HUES64 (cell line): ENCODE data around the gene BRAF. TPM values are rescaled to one million over a fixed set of nuclear protein-coding genes. Genes with fewer than 3 reads are reported as not detected.
"Not testable (repeated sequence)": the region's sequence is repeated elsewhere in the genome, so short reads cannot be mapped to it uniquely, and the experiment has no call there.

Source experiments
- H3K27ac ChIP-seq: 2 replicates; pipeline ENCODE4 v1.7.0; 2013; ENCODE audit warnings: low read depth, low read length, inconsistent platforms
- H3K27me3 ChIP-seq: 2 replicates; pipeline ENCODE4 v1.6.1; 2013; ENCODE audit warnings: mild to moderate bottlenecking, low read length; ENCODE audit not compliant: insufficient read depth
- H3K36me3 ChIP-seq: 2 replicates; pipeline ENCODE4 v1.6.1; 2013; ENCODE audit warnings: mild to moderate bottlenecking, low read length; ENCODE audit not compliant: insufficient read depth
- H3K4me1 ChIP-seq: 2 replicates; pipeline ENCODE4 v1.6.1; 2013; ENCODE audit warnings: mild to moderate bottlenecking, low read length, moderate library complexity; ENCODE audit not compliant: insufficient read depth
- H3K4me3 ChIP-seq: 2 replicates; pipeline ENCODE4 v1.5.1; 2013; ENCODE audit warnings: mild to moderate bottlenecking, low read length, moderate library complexity
- H3K9ac ChIP-seq: 2 replicates; pipeline ENCODE4 v1.6.1; 2013; ENCODE audit warnings: mild to moderate bottlenecking, low read depth, low read length
- H3K9me3 ChIP-seq: 2 replicates; pipeline ENCODE4 v1.6.1; 2013; ENCODE audit warnings: low read depth, low read length; ENCODE audit not compliant: insufficient read depth
- WGBS: fragments of 150-250, 120-280 bp; methylation state at CpG from one replicate; pipeline ENCODE4 v1.1.7; 2013; ENCODE audit warnings: missing lambda C conversion rate; 5-methylcytosine and 5-hydroxymethylcytosine counted together
- polyA plus RNA-seq, 2 experiments: library from polyadenylated mRNA; stranded (reverse); fragments of 50-300 nt; gene quantifications; one replicate each; pipeline ENCODE4 v1.2.3, GENCODE V29; 2013

BRAF gene
- polyA plus RNA-seq (2013, experiment 1 of 2) = 11.4 TPM
- 13.6 TPM for polyA plus RNA-seq (2013, experiment 2 of 2)

- H3K4me3 ChIP-seq = peak within 1 kb of the TSS; percentile 77
- H3K27ac ChIP-seq = peak within 1 kb of the TSS; percentile 97
- H3K36me3 ChIP-seq = no peaks in the 10 kb centered on the region
- H3K9me3 ChIP-seq = no peaks in the 10 kb centered on the region
- peak within 1 kb of the TSS; percentile 98 for H3K9ac ChIP-seq
- WGBS = 2% methylated on average over 44 of the region's 56 CpGs
- H3K27me3 ChIP-seq = no peaks in the 10 kb centered on the region
- H3K4me1 ChIP-seq = peaks cover 7% of the 10 kb centered on the region; the same call in 1 of the 2 replicates
Observed at GRCh38 chr7:140924821-140925421, at the start of gene BRAF. Gene BRAF, minus strand, starts transcription at chr7:140924929. Its CDS starts 226 bp downstream, at chr7:140924703.

GRCh38 chr7:140972876-140973829, 48.4 kb upstream of the BRAF start:
- no peak overlapping the region for H3K9ac ChIP-seq
- H3K9me3 ChIP-seq = no peaks in the 10 kb centered on the region
- WGBS = 92% methylated on average over 9 of the region's 9 CpGs
- H3K4me1 ChIP-seq = no peaks in the 10 kb centered on the region
- H3K4me3 ChIP-seq = no peak overlapping the region
- H3K36me3 ChIP-seq = no peaks in the 10 kb centered on the region
- no peak overlapping the region for H3K27ac ChIP-seq
- H3K27me3 ChIP-seq = no peaks in the 10 kb centered on the region

GRCh38 chr7:140972344-140972743, 47.6 kb upstream of the BRAF start:
- Histone ChIP-seq H3K4me3 (no peak overlapping the region), H3K27ac (no peak overlapping the region), H3K27me3 (no peaks in the 10 kb centered on the region), H3K36me3 (no peaks in the 10 kb centered on the region), H3K9ac (no peak overlapping the region), H3K4me1 (no peaks in the 10 kb centered on the region), H3K9me3 (no peaks in the 10 kb centered on the region)
- 93% methylated on average over 1 of the region's 2 CpGs for WGBS

- H3K27ac ChIP-seq = no peak overlapping the region
- no peaks in the 10 kb centered on the region for H3K4me1 ChIP-seq
- H3K4me3 ChIP-seq = no peak overlapping the region
- H3K9ac ChIP-seq = no peak overlapping the region
- 75% methylated on average over 2 of the region's 2 CpGs for WGBS
- no peaks in the 10 kb centered on the region for H3K9me3 ChIP-seq
- no peaks in the 10 kb centered on the region for H3K36me3 ChIP-seq
- no peaks in the 10 kb centered on the region for H3K27me3 ChIP-seq
Observed at GRCh38 chr7:140967438-140967837, 42.7 kb upstream of the BRAF start.

DNA sequence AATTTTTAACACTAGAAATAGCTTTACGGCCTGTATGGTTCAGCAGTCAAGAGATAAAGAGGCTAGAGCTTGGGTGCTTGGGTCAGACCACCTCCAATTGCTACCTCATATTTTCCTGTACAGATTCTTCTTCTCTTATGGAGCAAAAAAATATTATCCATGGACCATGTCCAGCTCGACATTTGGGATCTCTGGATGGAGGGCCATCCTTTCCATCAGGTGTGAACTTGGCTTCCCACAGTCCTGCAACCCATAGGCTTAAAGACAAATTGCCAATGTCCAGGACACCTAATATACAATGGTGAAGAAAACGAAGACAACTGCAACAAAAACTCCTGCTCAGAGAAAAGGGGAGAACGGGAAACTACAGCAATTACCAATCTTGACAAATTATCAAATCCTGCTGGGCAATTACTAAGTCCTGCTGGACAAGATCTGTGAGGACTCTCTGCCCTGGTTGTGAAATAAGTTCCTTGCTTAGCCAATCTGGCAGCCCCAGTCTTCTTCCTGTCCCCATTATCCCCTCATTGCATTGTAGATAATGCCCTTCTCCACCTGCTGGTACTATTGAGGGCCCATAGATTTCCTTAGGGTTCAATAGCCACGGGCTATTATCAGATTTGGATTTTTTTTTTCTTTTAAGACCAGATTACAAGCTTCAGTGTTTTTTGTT, 42.0 kb upstream of the BRAF start:
- no peak overlapping the region for H3K27ac ChIP-seq
- WGBS = 78% methylated on average over 5 of the region's 5 CpGs
- H3K4me3 ChIP-seq = no peak overlapping the region
- no peaks in the 10 kb centered on the region for H3K27me3 ChIP-seq
- H3K4me1 ChIP-seq = no peaks in the 10 kb centered on the region
- no peak overlapping the region for H3K9ac ChIP-seq
- H3K9me3 ChIP-seq = no peaks in the 10 kb centered on the region
- no peaks in the 10 kb centered on the region for H3K36me3 ChIP-seq

DNA sequence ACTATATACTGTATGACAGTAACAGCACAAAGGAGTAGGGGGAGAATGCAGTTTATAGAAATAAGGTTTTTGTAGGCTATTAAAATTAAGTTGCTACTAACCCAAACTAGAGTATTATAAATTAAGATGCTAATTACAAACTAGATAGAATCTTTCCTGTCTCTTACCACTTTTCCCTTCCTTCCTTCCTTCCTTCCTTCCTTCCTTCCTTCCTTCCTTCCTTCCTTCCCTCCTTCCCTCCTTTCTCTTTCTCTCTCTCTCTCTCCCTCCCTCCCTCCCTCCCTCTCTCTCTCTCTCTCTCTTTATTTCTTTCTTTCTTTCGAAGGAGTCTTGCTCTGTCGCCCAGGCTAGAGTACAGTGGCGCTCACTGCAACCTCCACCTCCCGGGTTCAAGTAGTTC, 36.4 kb upstream of the BRAF start:
- no peaks in the 10 kb centered on the region for H3K36me3 ChIP-seq
- H3K9me3 ChIP-seq = 0 out of 2 replicates have a peak, but pooled peaks cover 4% of the 10 kb centered on the region
- H3K27ac ChIP-seq = no peak overlapping the region
- no peaks in the 10 kb centered on the region for H3K4me1 ChIP-seq
- H3K4me3 ChIP-seq = no peak overlapping the region
- H3K27me3 ChIP-seq = no peaks in the 10 kb centered on the region
- 95% methylated on average over 4 of the region's 4 CpGs for WGBS
- no peak overlapping the region for H3K9ac ChIP-seq

DNA sequence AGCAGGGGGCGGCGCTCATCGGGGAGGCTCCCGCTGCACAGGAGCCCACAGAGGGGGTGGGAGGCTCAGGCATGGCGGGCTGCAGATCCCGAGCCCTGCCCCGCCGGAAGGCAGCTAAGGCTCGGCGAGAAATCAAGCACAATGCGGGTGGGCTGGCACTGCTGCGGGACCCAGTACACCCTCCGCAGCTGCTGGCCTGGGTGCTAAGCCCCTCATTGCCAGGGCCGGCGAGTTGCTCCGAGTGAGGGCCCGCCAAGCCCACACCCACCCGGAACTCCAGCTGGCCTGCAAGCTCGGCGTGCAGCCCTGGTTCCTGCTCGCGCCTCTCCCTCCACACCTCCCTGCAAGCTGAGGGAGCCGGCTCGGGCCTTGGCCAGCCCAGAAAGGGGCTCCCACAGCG, 32.3 kb upstream of the BRAF start:
- not testable (repeated sequence) for H3K27me3 ChIP-seq, H3K4me3 ChIP-seq, H3K9me3 ChIP-seq, H3K9ac ChIP-seq, H3K36me3 ChIP-seq, H3K4me1 ChIP-seq, H3K27ac ChIP-seq
- WGBS = 97% methylated on average over 25 of the region's 25 CpGs

- Histone ChIP-seq H3K4me3 (no peak overlapping the region), H3K9ac (no peak overlapping the region), H3K27ac (no peak overlapping the region), H3K27me3 (no peaks in the 10 kb centered on the region), H3K9me3 (no peaks in the 10 kb centered on the region), H3K36me3 (no peaks in the 10 kb centered on the region), H3K4me1 (no peaks in the 10 kb centered on the region)
- WGBS = no CpG with 5 or more reads among the region's 2 CpGs
Observed at GRCh38 chr7:140945940-140946339, 21.2 kb upstream of the BRAF start.

- H3K27me3 ChIP-seq, H3K27ac ChIP-seq, H3K9me3 ChIP-seq, H3K36me3 ChIP-seq, H3K9ac ChIP-seq, H3K4me1 ChIP-seq, H3K4me3 ChIP-seq: not testable (repeated sequence)
- 92% methylated on average over 3 of the region's 5 CpGs for WGBS
Observed at GRCh38 chr7:140942242-140942641, 17.5 kb upstream of the BRAF start.

DNA sequence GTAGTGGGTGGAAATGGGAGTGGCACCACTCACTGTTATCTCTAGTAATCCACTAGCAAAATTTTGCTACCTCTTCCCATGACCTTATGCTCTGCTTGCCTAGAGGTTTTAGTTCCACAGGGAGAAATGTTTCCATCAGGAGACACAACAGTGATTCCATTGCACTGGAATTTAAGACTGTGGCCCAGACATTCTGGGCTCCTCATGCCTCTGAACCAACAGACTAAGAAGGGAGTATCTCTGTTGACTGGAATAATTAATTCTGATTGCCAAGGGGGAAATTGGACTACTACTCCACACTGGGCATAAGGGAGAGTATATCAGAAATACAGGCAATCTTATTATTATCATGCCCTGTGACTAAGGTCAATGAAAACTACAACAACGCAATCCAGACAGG, 16.2 kb upstream of the BRAF start:
- Histone ChIP-seq H3K9ac (no peak overlapping the region), H3K4me1 (no peaks in the 10 kb centered on the region), H3K27me3 (no peaks in the 10 kb centered on the region), H3K36me3 (no peaks in the 10 kb centered on the region), H3K4me3 (no peak overlapping the region), H3K9me3 (no peaks in the 10 kb centered on the region), H3K27ac (no peak overlapping the region)
- 95% methylated on average over 1 of the region's 1 CpG for WGBS

GRCh38 chr7:140937702-140938264, 13.1 kb upstream of the BRAF start:
- Histone ChIP-seq H3K9me3 (no peaks in the 10 kb centered on the region), H3K36me3 (no peaks in the 10 kb centered on the region), H3K9ac (no peak overlapping the region), H3K27me3 (no peaks in the 10 kb centered on the region), H3K4me1 (no peaks in the 10 kb centered on the region), H3K4me3 (no peak overlapping the region), H3K27ac (no peak overlapping the region)
- WGBS = 86% methylated on average over 3 of the region's 3 CpGs
